SK-N-SH (cell line): ENCODE data around the gene FGF7.

Experiments
- ELF1 ChIP-seq: IDR thresholded peaks from 2 replicates; pipeline ENCODE4 v1.4.0; 2012
- EP300 ChIP-seq, 2 experiments: IDR thresholded peaks; 2 replicates each; pipeline versions ENCODE4 v1.4.0 to v1.6.1; 2012; ENCODE audit warnings: borderline replicate concordance in 1 of 2, low read depth in 1 of 2, low read length in 1 of 2
- EZH2phosphoT487 ChIP-seq: fragments of 200-600 bp; sonication (generic); IDR thresholded peaks from 2 replicates; pipeline ENCODE4 v1.6.1; 2017; ENCODE audit warnings: low read depth, mixed run types, mild to moderate bottlenecking, antibody characterized with exemption, moderate library complexity, borderline replicate concordance
- GABPA ChIP-seq: IDR thresholded peaks from 2 replicates; pipeline ENCODE4 v1.4.0; 2012; ENCODE audit warnings: low read depth, mild to moderate bottlenecking
- JUND ChIP-seq: IDR thresholded peaks from 2 replicates; pipeline ENCODE4 v1.4.0; 2012
- MXI1 ChIP-seq: IDR thresholded peaks from 2 replicates; pipeline ENCODE4 v1.6.1; 2012; ENCODE audit warnings: mild to moderate bottlenecking, low read depth, low read length, improper control_type of control experiment
- POLR2AphosphoS5 ChIP-seq: IDR thresholded peaks from 2 replicates; pipeline ENCODE4 v1.6.1; 2012; ENCODE audit warnings: low read depth, low read length
- TEAD4 ChIP-seq: IDR thresholded peaks from 2 replicates; pipeline ENCODE4 v1.4.0; 2012; ENCODE audit warnings: mild to moderate bottlenecking, borderline replicate concordance; ENCODE audit not compliant: insufficient read depth
- TF ChIP-seq, protein P1 (sequence below): fragments of 200-600 bp; sonication (generic); IDR thresholded peaks from 2 replicates; pipeline ENCODE4 v1.6.1; 2017; ENCODE audit warnings: antibody characterized with exemption, mild to moderate bottlenecking, moderate library complexity
- TF ChIP-seq, protein P2 (sequence below): fragments of 150-350 bp; IDR thresholded peaks from 2 replicates; pipeline ENCODE4 v1.6.1; 2017; ENCODE audit warnings: antibody characterized with exemption, low read length, low read depth, borderline replicate concordance

- TF ChIP-seq GABPA (no peak), EP300 (IDR thresholded peaks at IDR 0.05; ENCODE audit: borderline replicate concordance in 1 of 2, low read depth in 1 of 2, low read length in 1 of 2) (no peak), MXI1 (no peak), JUND (no peak), EZH2phosphoT487 (no peak), POLR2AphosphoS5 (no peak), ELF1 (no peak), TEAD4 (no peak)
- TF ChIP-seq, protein P1, sequence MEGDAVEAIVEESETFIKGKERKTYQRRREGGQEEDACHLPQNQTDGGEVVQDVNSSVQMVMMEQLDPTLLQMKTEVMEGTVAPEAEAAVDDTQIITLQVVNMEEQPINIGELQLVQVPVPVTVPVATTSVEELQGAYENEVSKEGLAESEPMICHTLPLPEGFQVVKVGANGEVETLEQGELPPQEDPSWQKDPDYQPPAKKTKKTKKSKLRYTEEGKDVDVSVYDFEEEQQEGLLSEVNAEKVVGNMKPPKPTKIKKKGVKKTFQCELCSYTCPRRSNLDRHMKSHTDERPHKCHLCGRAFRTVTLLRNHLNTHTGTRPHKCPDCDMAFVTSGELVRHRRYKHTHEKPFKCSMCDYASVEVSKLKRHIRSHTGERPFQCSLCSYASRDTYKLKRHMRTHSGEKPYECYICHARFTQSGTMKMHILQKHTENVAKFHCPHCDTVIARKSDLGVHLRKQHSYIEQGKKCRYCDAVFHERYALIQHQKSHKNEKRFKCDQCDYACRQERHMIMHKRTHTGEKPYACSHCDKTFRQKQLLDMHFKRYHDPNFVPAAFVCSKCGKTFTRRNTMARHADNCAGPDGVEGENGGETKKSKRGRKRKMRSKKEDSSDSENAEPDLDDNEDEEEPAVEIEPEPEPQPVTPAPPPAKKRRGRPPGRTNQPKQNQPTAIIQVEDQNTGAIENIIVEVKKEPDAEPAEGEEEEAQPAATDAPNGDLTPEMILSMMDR, result no peak
- TF ChIP-seq, protein P2, sequence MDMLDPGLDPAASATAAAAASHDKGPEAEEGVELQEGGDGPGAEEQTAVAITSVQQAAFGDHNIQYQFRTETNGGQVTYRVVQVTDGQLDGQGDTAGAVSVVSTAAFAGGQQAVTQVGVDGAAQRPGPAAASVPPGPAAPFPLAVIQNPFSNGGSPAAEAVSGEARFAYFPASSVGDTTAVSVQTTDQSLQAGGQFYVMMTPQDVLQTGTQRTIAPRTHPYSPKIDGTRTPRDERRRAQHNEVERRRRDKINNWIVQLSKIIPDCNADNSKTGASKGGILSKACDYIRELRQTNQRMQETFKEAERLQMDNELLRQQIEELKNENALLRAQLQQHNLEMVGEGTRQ, result no peak
Measured at GRCh38 chr15:49435174-49435573, 12.1 kb downstream of the FGF7 start.
